OCI-LY3 (cell line): ENCODE measurements around the gene CUX1.
"Not testable (repeated sequence)": the region's sequence is repeated elsewhere in the genome, so short reads cannot be mapped to it uniquely, and the experiment has no call there.

Source experiments
- H2AFZ ChIP-seq: fragments of 200-600, 300-600 bp; shearing (Covaris generic); 2 replicates; pipeline ENCODE4 v1.6.0; 2014; ENCODE audit warnings: antibody characterized with exemption, low read depth, low read length
- H3K27ac ChIP-seq: fragments of 200-600, 300-600 bp; sonication (generic); 2 replicates; pipeline ENCODE4 v1.5.1; 2014; ENCODE audit warnings: mild to moderate bottlenecking, low read length, moderate library complexity, mixed read lengths
- H3K27me3 ChIP-seq: fragments of 200-600, 300-600 bp; sonication (generic); 2 replicates; pipeline ENCODE4 v1.6.1; 2014; ENCODE audit warnings: low read depth, low read length, mixed read lengths
- H3K36me3 ChIP-seq: fragments of 200-600, 300-600 bp; sonication (generic); replicated peaks from 2 replicates; pipeline ENCODE3; 2014; ENCODE audit warnings: low read depth, low read length, mixed read lengths
- H3K4me1 ChIP-seq: fragments of 300-600, 200-600 bp; sonication (generic); 2 replicates; pipeline ENCODE4 v1.6.1; 2014; ENCODE audit warnings: low read length, mixed read lengths
- H3K4me2 ChIP-seq: fragments of 200-600, 300-600 bp; sonication (generic); 2 replicates; pipeline ENCODE4 v1.6.1; 2014; ENCODE audit warnings: low read length, mixed read lengths
- H3K4me3 ChIP-seq: fragments of 300-600, 200-600 bp; sonication (generic); 2 replicates; pipeline ENCODE4 v1.5.1; 2014; ENCODE audit warnings: antibody characterized with exemption, mild to moderate bottlenecking, low read length, moderate library complexity
- H3K79me2 ChIP-seq: fragments of 300-600, 200-600 bp; shearing (Covaris generic); 2 replicates; pipeline ENCODE4 v1.6.1; 2014; ENCODE audit warnings: mild to moderate bottlenecking, low read length, mixed read lengths
- H3K9ac ChIP-seq: fragments of 300-600, 200-600 bp; shearing (Covaris generic); 2 replicates; pipeline ENCODE4 v1.6.0; 2014; ENCODE audit warnings: mild to moderate bottlenecking, low read length, moderate library complexity
- H3K9me3 ChIP-seq: fragments of 200-600, 300-600 bp; shearing (Covaris generic); 2 replicates; pipeline ENCODE4 v1.6.1; 2014; ENCODE audit warnings: low read length, mixed read lengths; ENCODE audit not compliant: insufficient read depth
- H4K20me1 ChIP-seq: fragments of 200-600, 300-600 bp; sonication (generic); 2 replicates; pipeline ENCODE4 v1.6.1; 2016; ENCODE audit warnings: low read length, mixed read lengths; ENCODE audit not compliant: insufficient read depth
- CTCF ChIP-seq: fragments of 200-600, 300-600 bp; sonication (generic); IDR thresholded peaks from 2 replicates; pipeline ENCODE4 v1.5.1; 2014; ENCODE audit warnings: antibody characterized with exemption, low read length, low read depth
- EZH2phosphoT487 ChIP-seq: fragments of 200-600 bp; shearing (Covaris generic); IDR thresholded peaks from 2 replicates; pipeline ENCODE4 v1.6.1; 2018; ENCODE audit warnings: antibody characterized with exemption, mixed run types, low read depth

CUX1 gene

GRCh38 chr7:102300643-102301221 is 483.3 kb downstream of the CUX1 start:
- Histone ChIP-seq H3K4me2 (no peak overlapping the region), H3K4me3 (no peak overlapping the region), H3K4me1 (peaks cover 5% of the 10 kb centered on the region)

GRCh38 chr7:102301367-102301766 is 483.9 kb downstream of the CUX1 start:
- H3K9ac ChIP-seq, H3K4me2 ChIP-seq, H2AFZ ChIP-seq, H3K79me2 ChIP-seq, H3K4me3 ChIP-seq, H3K9me3 ChIP-seq, H3K36me3 ChIP-seq, H3K27ac ChIP-seq, H4K20me1 ChIP-seq, H3K4me1 ChIP-seq, H3K27me3 ChIP-seq: not testable (repeated sequence)

More at GRCh38 chr7:102300643-102301221, 483.3 kb downstream of the CUX1 start:
- no peak overlapping the region for H2AFZ ChIP-seq
- no peak overlapping the region for H3K27ac ChIP-seq
- TF ChIP-seq CTCF (no peak), EZH2phosphoT487 (no peak)
- no peaks in the 10 kb centered on the region for H3K79me2 ChIP-seq
- H3K9ac ChIP-seq: no peak overlapping the region
- H3K36me3 ChIP-seq: no peaks in the 10 kb centered on the region
- H4K20me1 ChIP-seq: no peaks in the 10 kb centered on the region
- H3K27me3 ChIP-seq: no peaks in the 10 kb centered on the region
- no peaks in the 10 kb centered on the region for H3K9me3 ChIP-seq

GRCh38 chr7:102302025-102302424 is 484.6 kb downstream of the CUX1 start:
- Histone ChIP-seq H3K79me2 (no peaks in the 10 kb centered on the region), H3K27me3 (no peaks in the 10 kb centered on the region), H3K27ac (no peak overlapping the region), H3K36me3 (no peaks in the 10 kb centered on the region), H3K4me1 (peaks cover 9% of the 10 kb centered on the region), H4K20me1 (no peaks in the 10 kb centered on the region), H3K4me3 (no peak overlapping the region), H3K4me2 (no peak overlapping the region), H3K9ac (no peak overlapping the region), H2AFZ (no peak overlapping the region), H3K9me3 (peaks cover 6% of the 10 kb centered on the region; the same call in 1 of the 2 replicates)
- TF ChIP-seq CTCF (no peak), EZH2phosphoT487 (no peak)

GRCh38 chr7:102303669-102304422 is 486.4 kb downstream of the CUX1 start:
- Histone ChIP-seq H3K36me3 (no peaks in the 10 kb centered on the region), H4K20me1 (no peaks in the 10 kb centered on the region), H3K27me3 (no peaks in the 10 kb centered on the region), H3K79me2 (no peaks in the 10 kb centered on the region), H3K4me3 (no peak overlapping the region), H3K4me1 (peaks cover 24% of the 10 kb centered on the region), H3K27ac (no peak overlapping the region), H3K4me2 (no peak overlapping the region), H2AFZ (no peak overlapping the region), H3K9me3 (peaks cover 6% of the 10 kb centered on the region; the same call in 1 of the 2 replicates), H3K9ac (no peak overlapping the region)
- TF ChIP-seq EZH2phosphoT487 (no peak), CTCF (no peak)
